ENCODE data around the gene IFNGR2. TPM values are rescaled to one million over a fixed set of nuclear protein-coding genes. Genes with fewer than 3 reads are reported as not detected.
"Not testable (repeated sequence)": the region's sequence is repeated elsewhere in the genome, so short reads cannot be mapped to it uniquely, and the experiment has no call there.

The IFNGR2 gene
- total and polyA plus RNA-seq, 3 experiments from 2014 or later: 2.3 to 3.1 (median 3.1) TPM

DNA sequence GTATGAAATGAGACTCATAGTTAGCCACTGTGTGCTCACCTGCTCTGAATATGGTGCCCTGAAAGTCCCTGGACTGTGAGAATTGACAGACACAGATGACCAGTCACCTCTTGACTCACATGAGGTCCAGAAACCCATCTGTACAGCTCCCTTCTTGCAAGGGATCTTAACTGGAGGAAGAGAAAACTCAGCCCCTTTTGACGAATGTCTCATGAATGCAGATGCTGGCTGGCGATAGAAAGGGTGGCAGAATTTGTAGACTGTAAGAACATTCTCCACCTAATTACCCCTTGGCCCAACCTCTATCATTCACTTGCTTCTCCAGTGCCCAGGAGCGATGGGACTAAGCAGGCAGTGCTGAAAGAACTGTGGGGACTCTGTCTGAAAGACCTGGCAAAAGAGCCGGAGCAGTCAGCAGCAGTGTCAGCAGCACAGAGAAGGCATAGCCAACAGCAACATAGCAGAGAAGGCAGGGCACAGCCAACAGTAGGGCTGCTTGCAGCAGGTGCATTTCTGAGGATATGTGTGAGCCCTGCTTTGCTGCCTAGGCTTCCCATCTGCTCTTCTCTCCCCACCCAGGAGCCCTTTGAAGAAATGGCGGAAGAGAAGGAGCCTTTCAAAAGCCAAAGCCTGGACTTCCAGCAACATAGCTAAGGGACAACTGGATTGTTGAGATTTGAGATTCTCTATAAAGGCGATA lies 25.8 kb upstream of the IFNGR2 start:
- no peak for DNase-seq
- H3K4me3 ChIP-seq (ENCODE audit: low read length): no peak overlapping the region
- peaks cover 17 to 18% of the 10 kb centered on the region in 2 donors for H3K27me3 Mint-ChIP-seq
- no peaks in the 10 kb centered on the region for H3K9me3 ChIP-seq (ENCODE audit: low read length)
- no peak overlapping the region for H3K27ac Mint-ChIP-seq
- POLR2A ChIA-PET: no interaction called here
- peaks cover 26% of the 10 kb centered on the region for H3K4me1 ChIP-seq (ENCODE audit: insufficient read depth, low read length)
- H3K9me3 Mint-ChIP-seq: no peaks in the 10 kb centered on the region
- H3K27me3 ChIP-seq (ENCODE audit: insufficient read depth, low read length, poor library complexity, severe bottlenecking): no peaks in the 10 kb centered on the region
- H3K27ac ChIP-seq (ENCODE audit: low read depth, low read length): no peak overlapping the region
- H3K36me3 Mint-ChIP-seq: peaks cover 0 to 2% (median 0%) of the 10 kb centered on the region in 3 donors
- CTCF ChIA-PET: interaction anchor here (0.9 to 2.8 kb wide), 5 partner anchors 16 to 178 kb away, joined by 3 to 9 read pairs (median 4); no protein-coding TSS in a partner anchor
- H3K4me1 Mint-ChIP-seq: peaks cover 33 to 41% (median 40%) of the 10 kb centered on the region in 3 donors
- no peaks in the 10 kb centered on the region for H3K36me3 ChIP-seq (ENCODE audit: insufficient read depth, low read length)
- H3K4me3 Mint-ChIP-seq: no peak overlapping the region

DNA sequence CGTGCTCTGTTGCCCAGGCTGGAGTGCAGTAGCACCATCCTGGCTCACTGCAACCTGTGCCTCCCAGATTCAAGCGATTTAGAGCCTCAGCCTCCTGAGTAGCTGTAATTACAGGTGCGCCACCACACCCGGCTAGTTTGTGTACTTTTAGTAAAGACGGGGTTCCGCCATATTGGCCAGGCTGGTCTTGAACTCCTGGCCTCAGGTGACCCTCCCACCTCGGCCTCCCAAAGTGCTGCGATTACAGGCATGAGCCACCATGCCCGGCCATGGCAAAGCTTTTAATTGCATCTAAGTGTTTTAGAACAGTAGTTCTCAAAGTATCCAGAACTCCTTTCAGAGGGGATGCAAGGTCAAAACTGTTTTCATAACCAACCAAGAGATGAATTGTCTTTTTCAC lies 25.1 kb upstream of the IFNGR2 start:
- no peaks in the 10 kb centered on the region for H3K36me3 ChIP-seq (ENCODE audit: insufficient read depth, low read length)
- no peak for DNase-seq
- Mint-ChIP-seq H3K27me3 (peaks cover 15 to 18% of the 10 kb centered on the region in 2 donors), H3K36me3 (peaks cover 0 to 2% (median 0%) of the 10 kb centered on the region in 3 donors), H3K9me3 (no peaks in the 10 kb centered on the region), H3K4me3 (peak overlapping the region in 1 of 7 donors; percentile 23), H3K4me1 (peaks cover 40 to 48% (median 47%) of the 10 kb centered on the region in 3 donors), H3K27ac (no peak overlapping the region)
- no peaks in the 10 kb centered on the region for H3K27me3 ChIP-seq (ENCODE audit: insufficient read depth, low read length, poor library complexity, severe bottlenecking)
- CTCF ChIA-PET: interaction anchor here (0.9 to 1.1 kb wide), 3 partner anchors 17 to 178 kb away, joined by 3 to 4 read pairs (median 3); no protein-coding TSS in a partner anchor
- no peaks in the 10 kb centered on the region for H3K9me3 ChIP-seq (ENCODE audit: low read length)
- POLR2A ChIA-PET: no interaction called here
- H3K27ac ChIP-seq (ENCODE audit: low read depth, low read length): no peak overlapping the region
- peaks cover 34% of the 10 kb centered on the region for H3K4me1 ChIP-seq (ENCODE audit: insufficient read depth, low read length)
- no peak overlapping the region for H3K4me3 ChIP-seq (ENCODE audit: low read length)

DNA sequence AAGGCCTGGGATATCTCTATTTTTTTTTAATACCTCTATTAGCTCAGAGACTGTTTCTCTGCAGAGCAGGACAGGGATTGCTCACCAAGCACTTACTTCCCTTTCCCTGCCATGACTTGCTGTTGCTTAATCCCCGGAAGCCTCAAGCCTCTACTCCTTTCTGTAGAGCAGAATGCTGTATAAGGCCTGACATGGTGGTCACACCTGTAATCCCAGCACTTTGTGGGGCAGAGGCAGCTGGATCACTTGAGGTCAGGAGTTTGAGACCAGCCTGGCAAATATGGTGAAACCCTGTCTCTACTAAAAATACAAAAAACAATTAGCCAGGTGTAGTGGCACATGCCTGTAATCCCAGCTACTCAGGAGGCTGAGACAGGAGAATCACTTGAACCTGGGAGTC lies 23.3 kb upstream of the IFNGR2 start:
- peak overlapping the region; percentile 3 for H3K27ac ChIP-seq (ENCODE audit: low read depth, low read length)
- H3K36me3 Mint-ChIP-seq; H3K9me3 Mint-ChIP-seq; DNase-seq; H3K4me3 ChIP-seq (ENCODE audit: low read length); H3K9me3 ChIP-seq (ENCODE audit: low read length); H3K36me3 ChIP-seq (ENCODE audit: insufficient read depth, low read length); H3K27me3 ChIP-seq (ENCODE audit: insufficient read depth, low read length, poor library complexity, severe bottlenecking): not testable (repeated sequence)
- H3K4me1 ChIP-seq (ENCODE audit: insufficient read depth, low read length): peaks cover 52% of the 10 kb centered on the region
- peaks cover 14 to 18% of the 10 kb centered on the region in 2 donors for H3K27me3 Mint-ChIP-seq
- peak overlapping the region in 4 of 7 donors; percentile 12 to 56 (median 50) for H3K4me3 Mint-ChIP-seq
- peak overlapping the region in 4 of 8 donors; percentile 26 to 87 (median 76) for H3K27ac Mint-ChIP-seq
- ChIA-PET POLR2A (interaction anchor here (1.0 kb wide), 2 partner anchors 19 to 55 kb away, joined by 4 to 7 read pairs; partner anchors contain the start of gene IFNAR1), CTCF (interaction anchor here (1.0 to 2.1 kb wide), 6 partner anchors 18 to 183 kb away, joined by 3 to 10 read pairs (median 4); partner anchors contain the start of gene TMEM50B)
- peaks cover 54 to 62% (median 60%) of the 10 kb centered on the region in 3 donors for H3K4me1 Mint-ChIP-seq

GRCh38 chr21:33380483-33380998 lies 22.7 kb upstream of the IFNGR2 start:
- peak overlapping the region; percentile 3 for H3K27ac ChIP-seq (ENCODE audit: low read depth, low read length)
- Mint-ChIP-seq H3K36me3 (peaks cover 0 to 2% (median 0%) of the 10 kb centered on the region in 3 donors), H3K4me1 (peaks cover 55 to 63% (median 60%) of the 10 kb centered on the region in 3 donors), H3K27me3 (peaks cover 13 to 19% of the 10 kb centered on the region in 2 donors), H3K27ac (peak overlapping the region; percentile 4 to 87 (median 64)), H3K4me3 (peak overlapping the region; percentile 26 to 75 (median 56)), H3K9me3 (no peaks in the 10 kb centered on the region)
- CTCF ChIA-PET: interaction anchor here (1.0 to 2.1 kb wide), 7 partner anchors 19 to 609 kb away, joined by 3 to 10 read pairs (median 3); partner anchors contain the start of genes PAXBP1 and TMEM50B
- no peaks in the 10 kb centered on the region for H3K9me3 ChIP-seq (ENCODE audit: low read length)
- H3K4me1 ChIP-seq (ENCODE audit: insufficient read depth, low read length): peaks cover 58% of the 10 kb centered on the region
- H3K4me3 ChIP-seq (ENCODE audit: low read length): no peak overlapping the region
- H3K36me3 ChIP-seq (ENCODE audit: insufficient read depth, low read length): no peaks in the 10 kb centered on the region
- DNase-seq: peak; percentile 60 to 89 (median 69)
- POLR2A ChIA-PET: interaction anchor here (1.0 kb wide), 1 partner anchor 56 kb away, joined by 4 read pairs; the partner anchor contains the start of gene IFNAR1
- H3K27me3 ChIP-seq (ENCODE audit: insufficient read depth, low read length, poor library complexity, severe bottlenecking): no peaks in the 10 kb centered on the region

- peak overlapping the region in 3 of 8 donors; percentile 34 to 87 (median 85) for H3K27ac Mint-ChIP-seq
- H3K9me3 Mint-ChIP-seq; H3K27ac ChIP-seq (ENCODE audit: low read depth, low read length); H3K27me3 ChIP-seq (ENCODE audit: insufficient read depth, low read length, poor library complexity, severe bottlenecking); H3K4me3 ChIP-seq (ENCODE audit: low read length); H3K36me3 ChIP-seq (ENCODE audit: insufficient read depth, low read length); H3K36me3 Mint-ChIP-seq; DNase-seq; H3K9me3 ChIP-seq (ENCODE audit: low read length): not testable (repeated sequence)
- ChIA-PET CTCF (interaction anchor here (1.0 to 2.1 kb wide), 3 partner anchors 20 to 610 kb away, joined by 3 to 10 read pairs (median 5); partner anchors contain the start of gene PAXBP1), POLR2A (interaction anchor here (0.7 kb wide), 1 partner anchor 21 kb away, joined by 3 read pairs; no protein-coding TSS in a partner anchor)
- peaks cover 60% of the 10 kb centered on the region for H3K4me1 ChIP-seq (ENCODE audit: insufficient read depth, low read length)
- peaks cover 9 to 19% of the 10 kb centered on the region in 2 donors for H3K27me3 Mint-ChIP-seq
- H3K4me3 Mint-ChIP-seq: peak overlapping the region in 2 of 7 donors; percentile 65 to 67
- peaks cover 56 to 69% (median 62%) of the 10 kb centered on the region in 3 donors for H3K4me1 Mint-ChIP-seq
Observed at GRCh38 chr21:33381381-33381780, 21.8 kb upstream of the IFNGR2 start.

GRCh38 chr21:33383056-33383888 lies 19.9 kb upstream of the IFNGR2 start:
- ChIA-PET POLR2A (interaction anchor here (0.6 to 1.3 kb wide), 2 partner anchors 22 to 1668 kb away, joined by 4 to 6 read pairs; no protein-coding TSS in a partner anchor), CTCF (interaction anchor here (1.3 to 5.3 kb wide), 3 partner anchors 8 to 22 kb away, joined by 3 to 34 read pairs (median 4); no protein-coding TSS in a partner anchor)
- Histone ChIP-seq H3K9me3 (ENCODE audit: low read length) (no peaks in the 10 kb centered on the region), H3K27me3 (ENCODE audit: insufficient read depth, low read length, poor library complexity, severe bottlenecking) (peaks cover under 1% of the 10 kb centered on the region), H3K27ac (ENCODE audit: low read depth, low read length) (no peak overlapping the region), H3K4me1 (ENCODE audit: insufficient read depth, low read length) (peaks cover 60% of the 10 kb centered on the region), H3K4me3 (ENCODE audit: low read length) (peak overlapping the region; percentile 54), H3K36me3 (ENCODE audit: insufficient read depth, low read length) (no peaks in the 10 kb centered on the region)
- Mint-ChIP-seq H3K36me3 (peaks cover 0 to 2% (median 0%) of the 10 kb centered on the region in 3 donors), H3K9me3 (no peaks in the 10 kb centered on the region), H3K4me1 (peaks cover 56 to 70% (median 62%) of the 10 kb centered on the region in 3 donors), H3K27me3 (peaks cover 6 to 18% of the 10 kb centered on the region in 2 donors), H3K27ac (peak overlapping the region; percentile 1 to 91 (median 76)), H3K4me3 (peak overlapping the region; percentile 77 to 90 (median 85))
- peak; percentile 47 to 83 (median 55) for DNase-seq

DNA sequence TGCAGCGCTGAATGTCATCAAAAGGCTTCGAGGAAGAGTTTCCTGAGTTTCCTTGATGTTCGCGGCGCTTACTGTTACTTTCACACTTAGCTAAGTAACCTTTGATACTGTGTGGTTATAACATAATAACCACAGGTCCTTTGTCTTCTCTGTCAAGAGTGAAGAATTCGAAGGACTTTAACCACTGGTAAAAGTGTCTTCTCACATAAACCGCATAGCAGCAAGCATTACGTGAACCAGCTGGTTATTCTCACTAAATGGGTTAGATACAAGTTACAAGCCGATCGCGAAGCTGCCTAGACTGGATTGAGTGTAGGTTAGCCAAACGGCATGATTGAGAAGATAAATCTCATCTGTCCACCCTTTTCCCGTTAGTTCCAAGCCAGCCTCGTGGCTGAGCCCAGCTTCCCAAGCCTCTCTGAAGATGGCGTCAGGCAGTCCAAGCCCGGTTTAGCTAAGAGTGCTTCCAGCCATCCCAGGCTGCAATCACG lies 18.3 kb upstream of the IFNGR2 start:
- DNase-seq: peak in 4 of 5 donors; percentile 20 to 86 (median 74)
- H3K27ac ChIP-seq (ENCODE audit: low read depth, low read length): no peak overlapping the region
- peak overlapping the region; percentile 45 for H3K4me3 ChIP-seq (ENCODE audit: low read length)
- H3K36me3 ChIP-seq (ENCODE audit: insufficient read depth, low read length): no peaks in the 10 kb centered on the region
- POLR2A ChIA-PET: interaction anchor here (0.6 to 2.4 kb wide), 9 partner anchors 18 to 96 kb away, joined by 3 to 37 read pairs (median 4); partner anchors contain the start of gene IFNAR1
- Mint-ChIP-seq H3K4me1 (peaks cover 52 to 64% (median 56%) of the 10 kb centered on the region in 3 donors), H3K27ac (peak overlapping the region in 6 of 8 donors; percentile 57 to 85 (median 68)), H3K9me3 (no peaks in the 10 kb centered on the region), H3K27me3 (peaks cover 18 to 29% of the 10 kb centered on the region in 2 donors), H3K4me3 (peak overlapping the region; percentile 63 to 80 (median 76)), H3K36me3 (no peaks in the 10 kb centered on the region)
- no peaks in the 10 kb centered on the region for H3K9me3 ChIP-seq (ENCODE audit: low read length)
- peaks cover 10% of the 10 kb centered on the region for H3K27me3 ChIP-seq (ENCODE audit: insufficient read depth, low read length, poor library complexity, severe bottlenecking)
- H3K4me1 ChIP-seq (ENCODE audit: insufficient read depth, low read length): peaks cover 55% of the 10 kb centered on the region
- CTCF ChIA-PET: interaction anchor here (0.7 to 5.3 kb wide), 9 partner anchors 10 to 199 kb away, joined by 3 to 34 read pairs (median 4); partner anchors contain the start of gene IFNAR1
